GM12864 (cell line): ENCODE measurements around the gene MIOX.

Source experiments
- DNase-seq: peaks from one replicate; pipeline ENCODE4 v3.0.0-alpha.2; 2011; ENCODE audit warnings: low read depth
- H3K4me3 ChIP-seq: 2 replicates; pipeline ENCODE4 v1.5.1; 2011; ENCODE audit warnings: mild to moderate bottlenecking, low read depth, low read length, control low read depth
- TF ChIP-seq, protein P1 (sequence below): IDR thresholded peaks from 2 replicates; pipeline ENCODE4 v1.5.1; 2011; ENCODE audit warnings: low read depth, mild to moderate bottlenecking, moderate library complexity, low read length, control low read depth, inconsistent platforms; ENCODE audit errors: missing control alignments

The MIOX gene

DNA sequence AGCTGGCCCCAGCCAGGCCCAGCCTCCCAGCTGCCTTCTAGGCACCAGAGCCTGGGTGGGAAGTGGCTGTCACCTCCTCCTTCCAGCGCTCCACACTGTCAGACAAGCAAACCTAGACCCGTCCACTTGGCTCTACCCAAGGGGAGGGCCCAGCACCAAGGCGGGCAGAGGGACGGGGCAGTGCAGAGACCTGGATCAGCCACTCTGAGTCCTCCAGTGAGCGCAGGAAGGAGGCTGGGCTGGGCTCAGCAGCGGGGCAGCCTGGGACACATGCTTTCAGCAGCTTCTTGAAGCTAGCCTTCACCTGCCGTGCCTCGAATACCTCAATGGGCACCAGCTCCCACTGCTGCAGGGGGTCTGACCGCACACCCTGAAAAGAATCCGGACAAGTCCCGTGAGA is 30.6 kb upstream of the MIOX start:
- no peak for DNase-seq
- TF ChIP-seq, protein P1, sequence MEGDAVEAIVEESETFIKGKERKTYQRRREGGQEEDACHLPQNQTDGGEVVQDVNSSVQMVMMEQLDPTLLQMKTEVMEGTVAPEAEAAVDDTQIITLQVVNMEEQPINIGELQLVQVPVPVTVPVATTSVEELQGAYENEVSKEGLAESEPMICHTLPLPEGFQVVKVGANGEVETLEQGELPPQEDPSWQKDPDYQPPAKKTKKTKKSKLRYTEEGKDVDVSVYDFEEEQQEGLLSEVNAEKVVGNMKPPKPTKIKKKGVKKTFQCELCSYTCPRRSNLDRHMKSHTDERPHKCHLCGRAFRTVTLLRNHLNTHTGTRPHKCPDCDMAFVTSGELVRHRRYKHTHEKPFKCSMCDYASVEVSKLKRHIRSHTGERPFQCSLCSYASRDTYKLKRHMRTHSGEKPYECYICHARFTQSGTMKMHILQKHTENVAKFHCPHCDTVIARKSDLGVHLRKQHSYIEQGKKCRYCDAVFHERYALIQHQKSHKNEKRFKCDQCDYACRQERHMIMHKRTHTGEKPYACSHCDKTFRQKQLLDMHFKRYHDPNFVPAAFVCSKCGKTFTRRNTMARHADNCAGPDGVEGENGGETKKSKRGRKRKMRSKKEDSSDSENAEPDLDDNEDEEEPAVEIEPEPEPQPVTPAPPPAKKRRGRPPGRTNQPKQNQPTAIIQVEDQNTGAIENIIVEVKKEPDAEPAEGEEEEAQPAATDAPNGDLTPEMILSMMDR: no peak
- H3K4me3 ChIP-seq: no peak overlapping the region

DNA sequence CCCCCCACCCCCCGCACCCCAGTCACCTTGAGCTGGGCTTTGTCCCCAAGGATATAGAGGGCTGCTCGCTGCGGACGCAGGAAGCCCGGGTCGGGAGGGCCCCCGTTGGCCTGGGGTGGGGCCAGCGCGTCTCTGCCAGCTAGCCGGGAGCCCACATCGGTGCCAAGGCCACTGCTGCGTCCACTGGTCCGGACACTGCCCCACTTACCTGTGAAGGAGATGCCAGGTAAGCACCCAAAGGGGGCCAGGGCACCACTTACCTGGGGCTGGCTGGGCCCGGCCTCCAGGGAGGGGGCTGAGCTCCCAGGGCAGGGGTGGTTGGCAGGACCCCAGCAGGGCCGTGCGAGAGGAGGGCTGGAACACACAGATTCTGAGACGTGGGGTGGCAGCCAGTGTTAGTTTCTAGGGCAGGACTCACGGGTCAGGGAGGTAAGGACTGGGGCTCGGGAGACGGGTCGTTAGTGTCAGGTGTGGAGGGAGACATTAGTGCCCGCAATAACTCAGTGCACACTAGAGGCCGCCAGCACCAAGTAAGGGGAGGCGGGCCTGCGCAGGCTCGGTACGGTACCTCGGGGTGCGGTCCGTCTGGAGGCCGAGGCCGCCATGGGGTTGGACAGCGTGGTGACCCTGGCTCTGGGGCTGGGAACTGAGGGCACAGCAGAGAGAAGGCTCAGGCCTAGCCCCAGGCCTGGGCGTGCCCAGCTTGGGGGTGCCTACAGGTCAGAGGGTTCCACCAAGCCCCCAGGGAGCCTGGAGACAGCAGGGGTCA is 30.0 kb upstream of the MIOX start:
- TF ChIP-seq, protein P1: peak; percentile 40
- no peak overlapping the region for H3K4me3 ChIP-seq
- DNase-seq: no peak

DNA sequence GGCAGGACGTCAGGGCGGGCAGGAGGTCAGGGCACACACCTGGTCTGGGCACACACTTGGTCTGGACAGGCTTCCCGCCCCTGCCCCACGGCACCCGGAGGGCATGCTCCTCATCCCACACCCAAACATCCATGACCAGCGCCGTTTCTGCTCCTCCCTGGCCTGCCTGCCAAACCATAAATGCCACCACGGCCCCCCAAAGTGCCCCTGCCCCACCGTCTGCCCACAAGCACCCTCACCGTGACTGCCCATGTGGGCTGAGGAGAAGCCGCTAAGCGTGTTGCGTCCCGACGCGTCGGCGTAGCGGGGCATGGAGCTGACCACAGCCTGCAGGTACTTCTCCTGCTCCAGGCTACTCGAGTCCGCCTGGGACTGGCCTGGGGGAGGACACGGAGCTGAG is 27.6 kb upstream of the MIOX start:
- no peak for DNase-seq
- TF ChIP-seq, protein P1: no peak

DNA sequence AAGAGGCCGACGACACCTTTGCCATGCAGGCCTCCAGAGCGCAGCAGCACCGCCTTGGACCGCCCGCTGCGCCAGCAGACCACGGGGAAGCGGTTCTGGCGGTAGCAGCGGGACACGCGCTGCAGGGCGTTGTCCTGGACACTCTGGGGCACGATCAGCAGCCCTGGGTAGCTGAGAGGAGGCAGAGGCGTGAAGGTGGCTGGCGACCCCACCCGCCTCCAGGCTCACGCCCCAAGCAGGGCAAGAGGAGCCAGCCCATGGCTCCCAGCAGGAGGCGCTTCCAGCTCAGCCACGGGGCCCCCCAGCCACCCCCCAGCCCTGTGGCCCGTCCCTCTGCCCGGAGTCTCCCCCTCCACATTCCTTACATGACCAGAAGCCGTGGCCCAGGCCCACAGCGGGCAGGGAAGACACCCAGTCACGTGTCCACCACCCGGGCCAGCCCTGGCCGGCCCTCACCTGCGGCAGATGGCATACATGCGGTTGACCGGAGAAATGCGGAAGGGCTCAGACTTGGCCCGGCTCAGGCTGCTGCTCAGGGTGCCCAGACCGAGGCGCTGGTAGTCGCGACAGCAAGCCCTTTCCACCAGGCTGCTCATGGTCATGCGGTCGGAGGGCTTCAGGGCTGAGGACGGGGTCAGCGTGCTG is 27.0 kb upstream of the MIOX start:
- TF ChIP-seq, protein P1: no peak
- no peak overlapping the region for H3K4me3 ChIP-seq
- no peak for DNase-seq

More for the DNA sequence above, 27.6 kb upstream of the MIOX start:
- H3K4me3 ChIP-seq: no peak overlapping the region

DNA sequence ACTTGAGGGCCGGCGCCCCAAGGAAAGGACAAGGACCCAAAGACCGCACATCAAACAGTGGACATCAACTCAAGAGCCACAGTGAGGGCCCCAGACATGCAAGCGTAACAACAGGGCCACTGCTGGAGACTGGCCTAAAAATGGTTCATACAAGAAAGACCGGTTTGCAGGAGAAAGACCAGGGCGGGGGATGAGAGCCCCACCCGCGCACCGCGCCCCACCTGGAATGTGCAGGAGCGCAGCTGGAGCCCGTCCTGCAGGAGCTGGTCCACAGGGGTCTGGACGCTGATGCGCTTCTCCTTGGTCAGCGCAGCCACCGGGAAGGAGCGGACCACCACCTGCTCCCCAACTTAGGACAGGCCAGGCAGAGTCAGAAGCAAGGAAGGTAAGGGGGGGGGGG is 25.7 kb upstream of the MIOX start:
- no peak overlapping the region for H3K4me3 ChIP-seq
- DNase-seq: no peak
- TF ChIP-seq, protein P1: no peak

DNA sequence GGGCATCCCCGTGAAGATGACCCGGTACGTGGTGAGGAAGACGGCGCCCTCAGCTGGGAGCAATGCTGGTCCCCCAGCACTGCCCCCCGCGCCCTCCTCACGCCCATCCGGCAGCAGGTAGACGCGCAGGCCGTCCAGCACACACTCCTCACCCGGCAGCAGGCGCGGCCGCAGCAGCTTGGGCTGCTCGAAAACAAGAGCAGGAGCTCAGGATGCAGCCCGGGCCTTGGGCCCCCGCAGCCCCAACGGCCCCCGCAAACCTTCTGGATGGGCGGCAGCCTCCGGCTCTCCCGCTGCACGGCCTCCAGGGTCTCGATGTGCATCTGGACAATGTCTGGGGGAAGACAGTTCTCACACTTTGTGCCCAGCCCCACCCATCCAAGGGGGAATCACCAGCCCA is 25.1 kb upstream of the MIOX start:
- DNase-seq: no peak
- H3K4me3 ChIP-seq: no peak overlapping the region
- TF ChIP-seq, protein P1: no peak
